Stomach smooth muscle (tissue), 2 donors: ENCODE results near the gene FPR1.
"Not testable (repeated sequence)": the region's sequence is repeated elsewhere in the genome, so short reads cannot be mapped to it uniquely, and the experiment has no call there.

ENCODE experiments used
- H3K27ac ChIP-seq: one replicate; pipeline ENCODE4 v1.7.0; 2013; ENCODE audit warnings: mild to moderate bottlenecking, low read length, inconsistent platforms
- H3K27me3 ChIP-seq, 2 donors: one replicate each; pipeline ENCODE4 v1.7.0; 2013; ENCODE audit warnings: low read length in 2 of 2; ENCODE audit not compliant: insufficient read depth in 2 of 2, control insufficient read depth in 1 of 2
- H3K36me3 ChIP-seq, 2 donors: one replicate each; pipeline ENCODE4 v1.7.0; 2013; ENCODE audit warnings: low read length in 2 of 2; ENCODE audit not compliant: control insufficient read depth in 2 of 2, insufficient read depth in 2 of 2
- H3K4me1 ChIP-seq: one replicate; pipeline ENCODE4 v1.7.0; 2013; ENCODE audit warnings: low read length; ENCODE audit not compliant: control insufficient read depth, insufficient read depth
- H3K4me3 ChIP-seq, 2 donors: one replicate each; pipeline ENCODE4 v1.7.0; 2013; ENCODE audit warnings: low read length in 2 of 2
- H3K9ac ChIP-seq, 2 donors: one replicate each; pipeline ENCODE4 v1.7.0; 2013; ENCODE audit warnings: low read length in 2 of 2, mild to moderate bottlenecking in 1 of 2
- H3K9me3 ChIP-seq, 2 donors: one replicate each; pipeline ENCODE4 v1.7.0; 2013; ENCODE audit warnings: low read length in 2 of 2; ENCODE audit not compliant: control insufficient read depth in 2 of 2
- donor health status: healthy.
- donor health status: Pancreatic carcinoma.

Gene FPR1

GRCh38 chr19:51777570-51778462 lies 26.1 kb upstream of the FPR1 start:
- Histone ChIP-seq H3K27me3 (peaks cover 3 to 13% of the 10 kb centered on the region in 2 donors), H3K9me3 (no peaks in the 10 kb centered on the region), H3K4me1 (no peaks in the 10 kb centered on the region), H3K27ac (no peak overlapping the region), H3K4me3 (peak overlapping the region in 1 of 2 donors; percentile 3), H3K36me3 (no peaks in the 10 kb centered on the region), H3K9ac (no peak overlapping the region)

GRCh38 chr19:51776561-51776960 lies 24.9 kb upstream of the FPR1 start:
- not testable (repeated sequence) for H3K27ac ChIP-seq, H3K36me3 ChIP-seq, H3K4me1 ChIP-seq, H3K9ac ChIP-seq, H3K9me3 ChIP-seq, H3K4me3 ChIP-seq
- peaks cover 3 to 10% of the 10 kb centered on the region in 2 donors for H3K27me3 ChIP-seq

GRCh38 chr19:51772977-51773376 lies 21.3 kb upstream of the FPR1 start:
- Histone ChIP-seq H3K36me3 (no peaks in the 10 kb centered on the region), H3K27ac (no peak overlapping the region), H3K9me3 (no peaks in the 10 kb centered on the region), H3K27me3 (peaks cover 0 to 2% of the 10 kb centered on the region in 2 donors), H3K4me3 (no peak overlapping the region), H3K4me1 (no peaks in the 10 kb centered on the region), H3K9ac (no peak overlapping the region)

- Histone ChIP-seq H3K27ac (no peak overlapping the region), H3K9ac (no peak overlapping the region), H3K4me3 (no peak overlapping the region), H3K9me3 (no peaks in the 10 kb centered on the region), H3K4me1 (no peaks in the 10 kb centered on the region), H3K36me3 (no peaks in the 10 kb centered on the region), H3K27me3 (peaks cover 0 to 2% of the 10 kb centered on the region in 2 donors)
Observed at GRCh38 chr19:51771376-51772130, 19.9 kb upstream of the FPR1 start.

- no peaks in the 10 kb centered on the region for H3K4me1 ChIP-seq
- H3K36me3 ChIP-seq, result no peaks in the 10 kb centered on the region
- H3K9ac ChIP-seq, result no peak overlapping the region
- H3K9me3 ChIP-seq, result no peaks in the 10 kb centered on the region
- H3K4me3 ChIP-seq, result no peak overlapping the region
- no peak overlapping the region for H3K27ac ChIP-seq
- H3K27me3 ChIP-seq, result peaks cover 4 to 5% of the 10 kb centered on the region in 2 donors
Observed at GRCh38 chr19:51766461-51766860, 14.8 kb upstream of the FPR1 start.

- Histone ChIP-seq H3K36me3 (no peaks in the 10 kb centered on the region), H3K4me1 (no peaks in the 10 kb centered on the region), H3K27ac (no peak overlapping the region), H3K9me3 (no peaks in the 10 kb centered on the region), H3K4me3 (no peak overlapping the region), H3K9ac (no peak overlapping the region), H3K27me3 (peaks cover 4 to 12% of the 10 kb centered on the region in 2 donors)
Observed at GRCh38 chr19:51765086-51765485, 13.4 kb upstream of the FPR1 start.

GRCh38 chr19:51761696-51762095 lies 10.0 kb upstream of the FPR1 start:
- peaks cover 4 to 12% of the 10 kb centered on the region in 2 donors for H3K27me3 ChIP-seq
- H3K36me3 ChIP-seq, result no peaks in the 10 kb centered on the region
- H3K27ac ChIP-seq, result no peak overlapping the region
- H3K4me3 ChIP-seq, result no peak overlapping the region
- no peaks in the 10 kb centered on the region for H3K9me3 ChIP-seq
- H3K4me1 ChIP-seq, result no peaks in the 10 kb centered on the region
- H3K9ac ChIP-seq, result no peak overlapping the region

- H3K27ac ChIP-seq, result no peak within 1 kb of the TSS
Observed at GRCh38 chr19:51760697-51761356, 9.1 kb upstream of the FPR1 start, which contains the start of gene FPR2. TSS of gene FPR2 (plus strand) at chr19:51761180. CDS start at chr19:51768659, 7,479 bp downstream.

GRCh38 chr19:51755571-51755970 lies 3.9 kb upstream of the FPR1 start:
- H3K4me1 ChIP-seq, result no peaks in the 10 kb centered on the region
- H3K36me3 ChIP-seq, result no peaks in the 10 kb centered on the region
- H3K9ac ChIP-seq, result no peak overlapping the region
- no peak overlapping the region for H3K27ac ChIP-seq
- H3K27me3 ChIP-seq, result peaks cover 0 to 7% of the 10 kb centered on the region in 2 donors
- peaks cover 0 to 11% of the 10 kb centered on the region in 2 donors for H3K9me3 ChIP-seq
- no peak overlapping the region for H3K4me3 ChIP-seq

More at GRCh38 chr19:51760697-51761356, 9.1 kb upstream of the FPR1 start, which contains the start of gene FPR2:
- no peaks in the 10 kb centered on the region for H3K4me1 ChIP-seq
- H3K36me3 ChIP-seq, result no peaks in the 10 kb centered on the region
- H3K4me3 ChIP-seq, result no peak within 1 kb of the TSS
- peaks cover 4 to 15% of the 10 kb centered on the region in 2 donors for H3K27me3 ChIP-seq
- H3K9me3 ChIP-seq, result peaks cover 0 to 6% of the 10 kb centered on the region in 2 donors
- no peak within 1 kb of the TSS for H3K9ac ChIP-seq

GRCh38 chr19:51754770-51755169 lies 3.1 kb upstream of the FPR1 start:
- H3K9ac ChIP-seq, result no peak overlapping the region
- no peak overlapping the region for H3K4me3 ChIP-seq
- H3K27ac ChIP-seq, result no peak overlapping the region
- H3K4me1 ChIP-seq, result no peaks in the 10 kb centered on the region
- H3K27me3 ChIP-seq, result peaks cover 0 to 5% of the 10 kb centered on the region in 2 donors
- no peaks in the 10 kb centered on the region for H3K36me3 ChIP-seq
- H3K9me3 ChIP-seq, result peaks cover 0 to 11% of the 10 kb centered on the region in 2 donors
